Measurements from ENCODE around the gene SNX33. TPM values are rescaled to one million over a fixed set of nuclear protein-coding genes. Genes with fewer than 3 reads are reported as not detected.
"Not testable (repeated sequence)": the region's sequence is repeated elsewhere in the genome, so short reads cannot be mapped to it uniquely, and the experiment has no call there.

The SNX33 gene
- total RNA-seq, 1 donor from 2014 or later = 51.3 TPM

DNA sequence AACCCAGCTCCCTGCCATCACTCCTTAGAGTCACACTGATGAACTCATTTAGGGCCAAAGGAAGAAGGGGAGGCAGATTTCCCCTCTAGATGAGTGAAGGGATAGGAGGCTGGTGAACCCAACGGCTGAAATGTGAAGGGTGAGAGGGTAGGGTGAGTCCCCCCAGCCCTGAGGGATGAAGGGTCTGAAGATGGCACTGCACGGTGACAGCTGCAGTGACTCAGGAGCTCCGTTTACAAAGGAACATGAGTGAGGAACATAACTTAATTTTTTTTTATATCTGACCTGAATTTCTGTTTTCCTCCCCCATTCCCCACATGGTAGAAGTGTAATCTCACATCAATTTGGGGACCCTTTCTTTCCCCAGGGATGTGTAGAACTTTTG, 14.0 kb downstream of the SNX33 start:
- DNase-seq (ENCODE audit: low spot score) = no peak

DNA sequence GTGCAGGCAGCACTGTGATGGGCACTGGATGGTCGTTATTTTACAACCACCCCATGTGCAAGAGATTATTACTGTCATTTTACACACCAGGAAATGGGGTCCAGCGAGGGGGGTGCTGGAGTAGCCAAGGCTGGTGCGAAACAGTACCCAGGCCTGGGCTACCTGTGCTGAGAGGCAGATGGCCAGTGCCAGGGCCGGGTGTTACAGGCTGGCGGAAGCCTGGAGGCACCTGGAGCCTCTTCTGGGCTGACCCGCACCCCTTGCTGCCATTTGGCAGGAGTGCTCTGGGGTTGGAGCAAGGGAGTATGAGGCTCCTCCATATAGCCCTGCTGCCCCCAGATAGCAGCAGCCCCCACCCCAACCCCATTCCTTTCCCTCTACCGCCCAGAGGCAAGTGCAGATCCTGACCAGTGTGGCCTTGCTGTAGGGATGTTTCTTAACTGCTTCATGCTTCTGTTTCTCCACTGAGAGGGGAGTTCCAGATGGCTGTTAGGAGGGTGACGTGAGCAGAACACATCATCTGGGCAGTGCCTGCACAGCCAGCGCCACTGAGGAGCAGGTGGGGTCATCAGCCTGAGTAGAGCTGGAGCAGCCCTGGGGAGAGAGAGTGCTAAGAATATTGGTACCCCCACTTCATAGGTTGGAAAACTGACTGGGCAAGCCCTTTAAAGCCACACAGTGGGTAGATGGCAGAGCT, 15.3 kb downstream of the SNX33 start:
- no peak for DNase-seq (ENCODE audit: low spot score)

DNA sequence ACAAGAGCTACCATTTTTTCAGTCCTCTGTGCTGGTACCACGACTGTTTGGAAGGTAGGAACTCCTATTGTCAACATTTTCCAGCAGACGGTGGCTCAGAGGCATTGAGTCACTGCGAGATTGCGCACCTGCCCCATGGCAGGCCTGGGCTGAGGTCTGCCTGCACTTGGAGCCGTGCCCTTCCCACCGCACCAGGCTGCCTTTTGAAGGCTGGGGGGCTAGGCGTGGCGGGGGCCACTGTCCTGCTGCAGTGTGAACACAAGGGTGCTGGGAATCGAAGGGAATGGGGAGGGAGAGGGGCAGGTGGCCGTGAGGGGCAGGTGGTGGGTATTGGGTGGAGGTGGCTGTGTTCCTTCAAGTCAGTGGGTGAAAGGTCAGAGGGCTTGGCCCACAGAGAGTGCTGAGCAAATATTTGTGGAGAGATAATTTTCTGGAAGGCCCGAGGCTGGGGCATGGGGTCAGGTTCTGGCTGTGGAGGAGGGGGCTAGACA, 16.3 kb downstream of the SNX33 start:
- DNase-seq (ENCODE audit: low spot score) = no peak

DNA sequence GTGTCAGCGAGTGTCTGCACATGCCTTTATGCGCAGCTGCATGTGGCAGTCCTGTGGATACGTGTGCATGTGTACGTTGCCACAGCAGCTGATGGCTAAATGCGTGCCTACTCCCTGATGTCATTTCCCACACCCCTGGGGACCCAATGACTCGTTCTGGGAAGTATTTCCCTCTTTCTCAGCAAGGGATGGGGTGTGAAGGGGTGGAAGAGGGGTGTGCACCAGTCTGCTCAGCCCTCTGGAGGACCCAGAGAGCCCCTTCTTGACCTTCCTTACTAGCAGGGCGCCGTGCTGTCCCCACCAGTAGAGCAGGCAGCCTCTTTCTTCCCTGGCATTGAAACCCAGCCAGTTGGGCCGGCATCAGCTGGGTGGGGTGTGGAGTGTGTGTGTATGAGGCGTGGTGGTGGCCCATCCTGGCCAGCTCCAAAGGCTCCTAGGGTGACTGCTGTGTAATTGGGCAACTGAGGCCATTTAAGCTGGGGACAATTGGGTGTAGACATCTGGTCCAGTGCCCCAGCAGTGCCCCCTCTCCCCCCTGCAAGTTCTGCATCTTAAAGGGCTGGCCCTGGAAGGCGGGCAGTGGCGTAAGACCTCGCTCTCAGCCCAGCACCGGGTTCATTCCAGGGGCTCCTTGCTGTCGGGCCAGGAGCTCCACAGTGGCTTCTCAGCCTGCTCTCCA, 19.2 kb downstream of the SNX33 start:
- DNase-seq (ENCODE audit: low spot score) = peak; percentile 83

DNA sequence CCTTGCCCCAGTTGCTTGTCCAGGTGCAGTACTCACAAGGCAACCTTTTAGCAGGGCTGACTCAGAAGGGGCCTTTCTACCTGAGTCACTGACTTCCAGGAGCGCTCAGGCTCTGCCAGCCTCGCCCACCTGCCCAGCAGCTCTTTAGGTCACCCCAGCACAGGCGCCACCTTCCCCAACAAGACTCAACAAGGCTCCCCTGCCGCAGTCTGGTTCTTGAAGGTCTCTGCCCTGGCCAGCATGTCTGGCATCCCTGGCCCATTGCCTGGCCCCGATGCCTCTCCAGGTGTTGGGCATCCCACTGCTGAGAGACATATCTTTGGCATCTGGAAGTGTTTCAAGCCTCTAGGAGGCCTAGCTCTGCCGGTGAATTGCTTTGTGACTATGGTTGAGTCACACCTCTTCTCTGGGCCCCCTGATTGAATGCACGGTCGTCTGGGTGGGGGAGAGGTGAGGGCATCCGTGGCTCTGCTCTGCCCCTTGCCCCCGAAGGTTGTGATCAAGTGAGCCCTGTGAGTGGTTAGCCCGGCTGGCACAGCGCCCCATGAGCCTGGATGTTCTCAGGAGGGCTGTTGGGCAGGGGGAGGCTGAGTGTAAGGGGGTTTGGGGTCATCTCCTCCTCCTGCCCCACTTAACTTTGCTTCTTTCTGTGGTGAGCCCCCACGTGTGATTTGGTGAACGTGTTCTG, 21.6 kb downstream of the SNX33 start:
- DNase-seq (ENCODE audit: low spot score) = no peak

DNA sequence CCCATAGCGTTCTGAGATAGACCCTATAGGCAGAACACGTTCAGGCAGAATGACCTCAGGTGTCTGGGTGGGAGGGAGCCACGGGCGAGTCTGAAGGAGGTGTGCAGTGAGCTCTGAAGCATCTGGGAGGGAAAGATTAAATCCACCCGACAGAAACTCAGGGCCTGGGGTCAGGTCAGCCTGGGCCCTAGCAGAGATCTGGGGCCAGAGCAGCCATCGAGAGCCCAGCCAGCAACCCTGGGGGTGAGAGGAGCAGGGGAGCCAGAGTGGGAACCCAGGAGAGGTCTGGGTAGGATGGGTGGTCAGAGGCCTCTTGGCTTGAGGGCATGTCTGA, 22.1 kb downstream of the SNX33 start:
- DNase-seq (ENCODE audit: low spot score) = no peak

DNA sequence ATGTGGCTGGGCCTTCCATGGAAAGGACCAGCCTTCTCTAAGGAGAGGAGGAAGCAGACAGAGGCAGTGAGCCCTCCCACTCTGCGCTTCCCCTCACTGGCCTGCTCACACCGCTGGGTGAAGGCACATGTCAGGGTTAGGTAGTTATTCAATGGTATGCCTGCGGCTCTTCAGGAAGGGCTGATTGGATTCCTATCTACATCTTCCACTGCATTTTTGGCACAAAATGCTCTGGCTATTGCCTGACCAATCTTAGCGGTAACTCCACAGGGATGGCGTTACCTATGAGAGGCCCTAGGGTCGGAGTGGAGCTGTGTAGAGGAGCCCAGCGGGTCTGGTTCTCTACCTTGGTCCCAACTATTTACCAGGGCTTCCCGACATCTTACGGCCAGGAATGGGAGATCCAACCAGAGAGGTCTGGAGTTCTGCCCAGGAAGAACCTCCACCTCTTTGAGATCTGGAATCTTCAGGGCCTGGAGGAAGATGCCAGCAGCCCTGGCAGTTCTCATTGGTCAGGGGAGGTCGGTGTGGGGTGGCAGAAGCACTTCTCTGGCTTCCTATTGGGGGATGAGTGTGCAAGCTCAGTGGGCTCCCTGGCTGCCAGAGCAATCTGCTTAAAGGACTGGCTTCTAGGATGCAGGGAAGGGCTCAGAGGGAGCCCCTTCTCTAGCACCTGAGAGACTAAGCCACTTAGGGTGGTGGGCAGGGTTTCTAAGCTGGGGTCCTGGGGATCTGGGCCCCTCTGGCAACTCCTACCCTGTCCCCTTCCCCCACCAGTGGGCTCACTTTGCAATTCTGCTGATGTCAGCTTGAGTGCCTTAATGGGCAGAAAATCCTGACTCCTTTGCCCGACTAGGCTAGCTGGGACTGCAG, 24.3 kb downstream of the SNX33 start:
- DNase-seq (ENCODE audit: low spot score) = no peak

DNA sequence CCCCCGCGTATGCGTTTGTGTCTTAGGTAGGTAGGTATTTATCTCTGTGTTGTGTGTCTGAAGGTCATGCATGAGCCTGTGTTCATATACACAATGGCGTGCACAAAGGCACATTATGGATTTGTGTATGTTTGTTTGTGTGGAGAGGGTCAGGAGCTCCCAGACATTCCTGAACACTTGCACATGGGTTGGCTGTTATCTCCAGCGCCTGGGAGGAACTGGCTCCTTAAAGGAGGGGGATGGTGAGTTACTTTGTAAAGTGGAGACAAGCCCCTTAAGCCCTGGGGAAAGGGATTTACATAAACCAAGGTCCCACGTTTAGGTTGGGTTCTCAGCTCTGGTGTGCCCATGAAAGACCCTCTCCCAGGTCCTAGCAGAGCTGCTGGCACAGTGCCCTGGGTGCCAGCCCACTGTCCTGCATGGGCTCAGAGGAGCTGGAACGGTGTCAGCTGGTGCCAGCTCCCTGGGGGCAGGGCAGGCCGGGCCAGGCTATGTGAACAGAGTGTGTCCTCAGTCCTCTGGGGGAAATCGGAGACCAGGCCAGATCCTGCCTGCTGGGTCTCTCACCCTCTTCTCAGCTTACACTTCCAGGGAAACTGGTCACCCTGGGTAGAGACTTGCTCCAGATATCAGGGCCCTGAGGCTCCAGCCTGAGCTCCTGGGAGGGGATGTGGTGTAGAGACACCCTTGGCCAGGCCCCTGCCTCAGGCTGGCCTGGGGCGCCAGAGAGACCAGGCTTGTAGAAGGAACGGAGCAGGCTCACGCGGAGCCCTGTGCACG, 25.1 kb downstream of the SNX33 start:
- peak; percentile 64 for DNase-seq (ENCODE audit: low spot score)

DNA sequence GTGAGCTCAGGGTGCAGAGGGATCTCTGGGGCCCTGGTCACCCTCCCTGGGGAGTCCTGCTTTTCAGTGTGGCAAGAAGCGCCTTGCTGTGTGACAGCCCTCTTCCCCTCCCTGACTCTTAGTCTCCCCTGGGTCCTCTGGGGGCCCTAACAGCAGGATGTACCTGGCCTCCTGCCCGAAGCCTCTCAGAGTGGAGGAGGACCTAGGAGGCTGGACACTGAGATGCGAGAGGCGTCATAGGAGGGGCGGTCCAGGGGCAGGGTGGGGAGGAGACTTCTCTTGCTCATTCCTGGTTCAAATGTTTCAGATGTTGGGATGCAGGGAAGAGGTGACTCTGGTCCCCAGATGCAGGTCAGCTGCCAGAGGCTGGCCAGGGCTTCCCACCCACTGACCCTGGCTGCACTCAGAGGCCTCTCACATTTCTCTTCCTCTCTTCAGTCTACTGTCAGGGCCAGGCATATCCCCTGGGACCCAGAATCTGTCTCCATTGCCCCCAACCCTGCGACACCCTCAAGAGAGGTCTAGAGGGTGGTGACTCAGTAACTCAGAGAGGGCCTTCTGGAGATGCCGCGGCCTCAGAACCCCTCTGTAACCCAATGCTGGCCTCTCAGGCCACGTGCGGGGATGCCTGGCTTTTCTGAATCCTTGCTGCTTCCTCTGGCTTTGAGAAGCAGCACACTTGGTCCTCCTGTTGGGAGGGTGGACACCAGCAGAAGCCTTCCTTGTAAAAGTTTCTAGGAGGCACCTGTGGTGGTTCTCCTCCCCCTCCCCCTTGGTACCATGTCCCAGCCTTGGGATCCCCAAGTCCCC, 25.9 kb downstream of the SNX33 start:
- DNase-seq (ENCODE audit: low spot score) = peak; percentile 70

DNA sequence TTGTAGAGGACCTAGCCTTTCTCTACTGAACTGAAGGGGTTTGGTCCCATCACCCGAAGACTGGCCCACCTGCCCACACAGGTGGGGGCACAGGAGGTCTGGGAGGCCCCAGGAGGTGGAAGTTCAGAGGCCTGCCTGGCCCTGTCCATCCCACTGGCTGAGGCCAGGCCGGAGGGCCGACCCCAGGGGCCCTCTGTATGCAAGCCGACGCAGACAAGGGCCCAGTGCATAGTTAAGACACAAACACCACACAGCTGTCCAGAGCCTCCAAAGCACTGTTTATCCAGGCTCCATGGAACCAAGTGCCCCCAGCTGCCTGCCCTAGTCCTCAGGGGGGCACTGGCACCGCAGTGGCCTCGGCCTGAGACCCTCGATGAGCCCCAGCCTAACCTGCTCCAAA, 26.7 kb downstream of the SNX33 start:
- no peak for DNase-seq (ENCODE audit: low spot score)

DNA sequence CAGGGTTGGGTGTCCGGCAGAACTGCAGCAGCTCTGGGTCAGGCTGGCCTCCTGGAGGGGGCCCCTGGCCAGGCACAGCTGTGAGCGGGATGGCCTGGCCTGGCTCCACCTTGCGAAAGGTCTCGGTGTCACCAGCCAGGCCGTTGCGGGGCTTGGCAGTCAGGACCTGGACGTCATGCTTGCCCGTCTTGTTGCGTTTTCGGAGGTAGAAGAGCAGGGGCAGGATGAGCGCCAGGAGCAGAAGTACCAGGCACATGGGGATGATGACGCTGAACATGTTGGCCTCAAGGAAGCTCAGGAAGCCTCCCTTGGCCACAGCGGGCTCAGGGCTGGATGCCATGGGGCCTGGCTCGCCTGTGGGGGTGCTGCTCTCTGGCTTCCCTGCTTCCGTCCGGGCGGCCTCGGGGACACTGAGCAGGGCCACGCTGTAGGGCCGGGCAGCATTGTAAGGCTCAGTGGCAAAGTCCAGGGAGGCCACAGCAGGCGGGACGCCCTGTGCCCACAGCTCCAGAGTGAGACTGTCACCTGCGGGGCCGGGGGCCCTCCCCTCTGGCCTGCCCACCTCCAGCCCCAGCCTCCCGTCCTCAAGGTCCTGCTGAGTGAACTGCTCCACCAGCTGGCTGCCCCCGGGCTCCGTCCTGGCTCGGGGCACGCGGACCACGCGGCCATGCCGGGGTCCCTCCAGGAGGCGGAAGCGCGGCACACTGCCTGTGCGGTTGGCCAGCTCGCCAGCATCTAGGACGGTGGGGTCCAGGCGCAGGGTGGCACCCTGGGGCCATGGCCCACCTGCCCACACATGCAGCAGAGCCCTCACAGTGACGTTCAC, 28.1 kb downstream of the SNX33 start:
- no peak for DNase-seq (ENCODE audit: low spot score)

DNA sequence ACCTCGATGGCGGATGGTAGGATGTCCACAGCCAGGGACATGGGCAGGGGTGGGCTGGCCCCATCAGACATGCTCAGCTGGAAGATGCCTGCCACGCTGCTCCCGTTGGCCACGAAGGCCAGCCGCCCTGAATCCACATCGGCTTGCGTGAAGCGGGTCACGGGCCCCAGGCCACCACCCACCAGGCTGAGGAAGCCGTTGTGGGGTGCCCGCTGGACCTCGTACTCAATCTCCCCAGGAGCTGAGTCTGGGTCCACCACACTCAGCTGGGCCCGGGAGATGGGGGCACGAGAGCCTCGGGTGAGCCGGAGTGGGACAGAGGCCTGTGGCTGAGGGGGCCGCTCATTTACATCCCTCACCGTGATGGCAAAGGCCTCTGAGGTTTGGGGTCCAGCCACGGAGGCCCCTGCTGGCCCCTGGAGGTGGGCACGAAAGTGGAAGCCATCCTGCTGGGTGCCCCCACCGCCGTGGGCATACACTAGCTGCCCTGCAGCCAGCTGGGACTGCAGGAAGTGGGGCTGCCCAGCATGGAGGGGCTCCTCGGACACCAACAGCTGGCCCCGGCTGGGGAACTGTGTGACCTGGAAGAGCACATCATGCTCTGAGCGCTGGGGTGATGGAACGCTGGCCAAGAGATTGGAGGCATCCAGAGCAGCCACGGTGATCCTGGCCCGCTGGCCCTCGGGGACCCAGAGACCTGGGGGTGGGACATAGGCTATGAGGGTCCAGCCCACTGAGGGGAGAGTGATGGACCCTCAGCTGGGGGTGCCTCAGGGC, 29.2 kb downstream of the SNX33 start:
- DNase-seq (ENCODE audit: low spot score) = no peak

DNA sequence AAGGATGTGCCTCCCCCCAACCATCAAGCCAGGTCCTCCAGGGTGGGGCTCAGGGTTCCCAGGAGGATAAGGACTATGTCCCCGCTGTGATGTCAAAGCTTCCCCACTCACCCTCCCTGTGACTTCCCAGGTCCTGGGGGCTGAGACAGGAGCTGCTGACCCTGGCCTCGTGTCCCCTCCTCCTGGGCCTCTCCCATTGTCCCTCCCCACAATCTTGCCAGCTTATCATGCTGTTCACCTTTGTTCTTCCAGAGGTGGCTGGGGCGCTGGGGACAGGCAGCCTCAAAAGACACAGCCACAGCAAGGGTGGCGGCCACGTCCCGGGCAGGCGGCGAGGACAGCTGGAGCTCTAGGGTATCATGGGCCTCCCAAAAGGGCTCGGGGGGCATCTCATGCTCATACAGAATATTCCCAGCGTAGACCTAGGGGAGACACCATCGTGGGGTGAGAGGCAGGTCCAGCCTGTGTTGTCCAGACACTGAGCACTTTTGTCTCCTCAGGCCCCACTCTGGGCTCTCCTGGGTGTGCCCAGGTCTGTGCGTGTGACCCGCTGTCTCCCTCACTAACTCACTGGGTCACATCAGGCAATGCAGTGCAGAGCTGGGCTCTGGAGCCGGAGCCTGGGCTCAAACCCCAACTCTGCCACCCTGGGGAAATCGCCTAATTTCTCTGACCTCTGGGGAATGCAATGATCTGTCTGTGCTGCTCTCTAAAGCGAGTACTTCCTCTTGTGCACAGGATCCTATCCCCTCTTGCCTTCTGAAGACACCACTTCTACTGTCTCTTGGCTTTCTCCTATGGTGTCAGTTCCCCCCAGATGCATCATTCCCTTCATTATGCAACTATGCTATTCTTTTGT, 30.0 kb downstream of the SNX33 start:
- DNase-seq (ENCODE audit: low spot score) = no peak

DNA sequence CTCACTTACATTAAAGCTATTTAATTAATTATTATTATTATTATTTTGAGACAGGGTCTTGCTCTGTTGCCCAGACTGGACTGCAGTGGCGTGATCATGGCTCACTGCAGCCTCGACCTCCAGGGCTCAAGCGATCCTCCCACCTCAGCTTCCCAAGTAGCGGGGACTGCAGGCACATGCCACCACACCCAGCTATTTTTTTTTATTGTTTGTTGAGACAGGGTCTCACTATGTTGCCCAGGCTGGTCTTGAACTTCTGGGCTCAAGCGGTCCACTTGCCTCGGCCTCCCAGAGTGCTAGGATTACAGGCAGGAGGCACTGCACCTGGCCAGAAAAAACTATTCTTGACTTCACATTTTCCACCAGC, 30.6 kb downstream of the SNX33 start:
- DNase-seq (ENCODE audit: low spot score) = not testable (repeated sequence)

DNA sequence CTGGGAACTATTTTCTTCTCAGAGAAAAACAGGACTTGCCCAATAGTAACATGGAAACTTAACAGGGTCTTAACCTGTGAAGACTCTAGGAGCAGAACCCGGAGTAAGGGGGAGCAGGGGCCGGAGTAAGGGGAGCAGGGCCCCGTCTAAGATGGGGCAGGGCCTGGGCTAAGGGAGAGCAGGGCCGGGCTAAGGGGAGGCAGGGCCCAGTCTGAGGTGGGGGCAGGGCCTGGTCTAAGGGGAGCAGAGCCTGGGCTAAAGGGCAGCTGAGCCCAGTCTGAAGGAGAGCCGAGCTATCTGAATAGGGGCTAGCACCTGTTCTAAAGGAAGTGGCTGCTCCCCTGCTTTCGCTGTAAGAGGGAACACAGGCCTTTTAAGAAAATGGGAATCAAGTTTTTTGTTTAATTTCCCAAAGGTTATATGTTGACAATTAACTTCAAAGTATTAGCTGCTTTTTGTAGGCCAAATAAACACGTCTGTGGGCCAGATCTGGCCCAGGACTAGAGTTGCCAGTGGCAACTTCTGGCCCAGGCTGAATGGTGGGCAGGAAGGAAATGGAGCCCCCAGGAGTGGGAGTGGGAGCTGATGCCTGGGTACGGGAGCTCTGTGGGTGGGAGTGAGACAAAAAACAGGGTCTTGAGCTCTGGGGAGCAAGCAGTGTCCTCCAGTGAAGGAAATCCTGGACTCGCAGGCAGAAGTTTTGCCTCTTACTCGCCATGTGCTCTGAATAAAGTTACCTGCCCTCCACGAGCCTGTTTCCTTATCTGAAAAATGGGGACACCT, 32.5 kb downstream of the SNX33 start:
- no peak for DNase-seq (ENCODE audit: low spot score)

DNA sequence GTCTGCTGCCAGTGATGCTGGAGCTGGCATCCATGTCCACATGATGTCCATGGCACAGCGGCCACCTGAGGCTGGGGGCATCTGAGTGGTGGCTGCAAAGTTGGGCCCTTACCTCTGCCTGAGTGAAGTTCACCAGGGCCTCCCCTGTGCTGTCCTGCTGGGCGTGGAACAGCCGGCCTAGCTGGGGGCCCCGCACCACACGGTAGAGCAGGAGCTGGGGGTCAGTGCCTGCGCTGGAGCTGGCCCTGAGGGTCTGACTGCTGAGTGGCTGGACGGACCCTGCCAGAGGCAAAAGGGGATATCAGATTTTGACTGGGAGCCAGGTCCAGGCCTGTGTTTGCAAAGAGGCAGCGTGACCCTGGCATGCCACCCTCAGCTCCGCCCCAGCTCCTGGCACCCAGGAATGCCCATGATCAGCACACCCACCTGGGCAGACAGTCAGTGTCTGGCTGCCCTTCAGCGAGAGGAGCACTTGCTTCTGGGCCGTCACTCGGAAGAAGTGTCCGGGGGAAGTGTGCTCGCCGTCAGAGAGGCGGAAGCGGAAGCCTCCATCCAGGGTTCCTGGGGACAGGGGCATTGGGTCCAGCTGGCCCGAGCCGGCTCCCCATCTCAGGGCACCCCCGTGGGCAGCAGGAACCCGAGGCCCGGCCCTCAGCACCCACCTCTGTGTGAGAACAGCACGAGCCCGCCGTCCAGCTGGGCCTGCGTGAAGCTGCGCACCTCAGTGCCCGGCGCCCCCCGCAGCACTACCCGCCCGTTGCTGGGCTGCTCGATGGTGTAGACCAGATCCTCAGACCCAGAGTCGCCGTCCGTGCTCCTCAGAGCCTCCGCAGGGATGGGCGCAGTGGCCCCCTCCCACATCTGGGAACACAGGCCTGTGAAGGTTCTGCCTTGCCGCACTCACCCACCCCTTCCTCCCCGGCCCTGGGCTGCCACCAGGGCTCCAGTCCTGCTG, 34.7 kb downstream of the SNX33 start:
- DNase-seq (ENCODE audit: low spot score) = no peak
